ENCODE data around the gene POC1B.

The POC1B gene

DNA sequence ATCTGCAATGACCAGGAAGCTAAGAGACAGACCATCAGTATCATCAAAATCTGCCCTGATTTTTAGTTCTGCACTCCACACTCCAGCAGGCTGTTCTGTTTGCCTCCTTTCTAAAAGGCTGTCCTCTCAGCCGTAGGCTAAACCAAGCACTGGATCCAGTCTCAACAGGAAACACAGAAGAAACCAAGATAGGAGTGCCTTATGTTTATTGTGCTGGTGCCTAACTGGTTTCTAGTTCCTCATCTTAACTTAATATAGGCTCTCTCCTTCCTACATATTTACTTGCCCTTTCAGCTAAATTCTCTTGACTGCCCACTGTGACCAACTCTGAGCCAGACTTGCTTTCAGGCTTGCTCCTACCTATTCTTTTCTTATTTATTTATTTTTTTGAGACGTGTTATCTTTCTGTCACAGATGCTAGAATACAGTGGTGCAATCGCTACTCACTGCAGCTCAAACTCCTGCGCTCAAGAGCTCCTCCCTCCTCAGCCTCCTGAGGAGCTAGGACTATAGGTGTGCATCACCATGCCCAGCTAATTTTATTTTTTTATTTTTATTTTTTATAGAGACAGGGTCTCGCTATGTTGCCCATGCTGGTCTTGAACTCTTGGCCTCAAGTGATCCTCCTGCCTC, 32.1 kb downstream of the POC1B start:
- Histone ChIP-seq H3K9me3 (ENCODE audit: control insufficient read depth, low read length) (no peaks in the 10 kb centered on the region), H3K79me2 (peaks cover 6% of the 10 kb centered on the region), H3K4me1 (no peaks in the 10 kb centered on the region), H3K4me2 (ENCODE audit: low read length) (no peak overlapping the region), H3K27ac (no peak overlapping the region), H3K9ac (no peak overlapping the region), H3K27me3 (ENCODE audit: control insufficient read depth, insufficient read depth, low read length) (no peaks in the 10 kb centered on the region), H3K36me3 (ENCODE audit: control insufficient read depth, insufficient read depth, low read length) (no peaks in the 10 kb centered on the region), H2AFZ (no peak overlapping the region), H3K4me3 (ENCODE audit: low read depth, low read length) (no peak overlapping the region)
- TF ChIP-seq, protein P1, sequence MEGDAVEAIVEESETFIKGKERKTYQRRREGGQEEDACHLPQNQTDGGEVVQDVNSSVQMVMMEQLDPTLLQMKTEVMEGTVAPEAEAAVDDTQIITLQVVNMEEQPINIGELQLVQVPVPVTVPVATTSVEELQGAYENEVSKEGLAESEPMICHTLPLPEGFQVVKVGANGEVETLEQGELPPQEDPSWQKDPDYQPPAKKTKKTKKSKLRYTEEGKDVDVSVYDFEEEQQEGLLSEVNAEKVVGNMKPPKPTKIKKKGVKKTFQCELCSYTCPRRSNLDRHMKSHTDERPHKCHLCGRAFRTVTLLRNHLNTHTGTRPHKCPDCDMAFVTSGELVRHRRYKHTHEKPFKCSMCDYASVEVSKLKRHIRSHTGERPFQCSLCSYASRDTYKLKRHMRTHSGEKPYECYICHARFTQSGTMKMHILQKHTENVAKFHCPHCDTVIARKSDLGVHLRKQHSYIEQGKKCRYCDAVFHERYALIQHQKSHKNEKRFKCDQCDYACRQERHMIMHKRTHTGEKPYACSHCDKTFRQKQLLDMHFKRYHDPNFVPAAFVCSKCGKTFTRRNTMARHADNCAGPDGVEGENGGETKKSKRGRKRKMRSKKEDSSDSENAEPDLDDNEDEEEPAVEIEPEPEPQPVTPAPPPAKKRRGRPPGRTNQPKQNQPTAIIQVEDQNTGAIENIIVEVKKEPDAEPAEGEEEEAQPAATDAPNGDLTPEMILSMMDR (IDR thresholded peaks at IDR 0.05): no peak

DNA sequence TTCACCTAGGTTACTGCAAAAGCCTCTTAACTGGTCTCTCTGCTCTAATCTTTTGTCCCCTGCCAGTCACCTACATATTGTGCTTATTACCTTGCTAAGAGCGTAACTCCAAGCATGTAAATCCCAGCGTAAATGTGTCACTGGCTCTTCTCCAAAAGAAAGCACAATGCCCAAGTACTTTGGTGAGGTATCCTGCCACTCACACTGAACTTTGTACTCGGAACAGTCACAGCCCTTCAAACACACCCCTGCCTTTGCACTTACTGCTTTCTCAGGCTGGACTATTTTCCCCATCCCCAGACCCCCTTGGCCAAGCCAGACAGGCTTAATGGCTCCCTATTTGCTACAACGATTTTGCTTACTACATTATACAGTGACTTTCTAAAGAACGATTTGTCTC, 33.0 kb downstream of the POC1B start:
- Histone ChIP-seq H3K9ac (no peak overlapping the region), H3K79me2 (peaks cover 3% of the 10 kb centered on the region), H3K4me2 (ENCODE audit: low read length) (no peak overlapping the region), H3K4me1 (no peaks in the 10 kb centered on the region), H3K9me3 (ENCODE audit: control insufficient read depth, low read length) (no peaks in the 10 kb centered on the region), H3K4me3 (ENCODE audit: low read depth, low read length) (no peak overlapping the region), H3K27me3 (ENCODE audit: control insufficient read depth, insufficient read depth, low read length) (no peaks in the 10 kb centered on the region), H3K36me3 (ENCODE audit: control insufficient read depth, insufficient read depth, low read length) (no peaks in the 10 kb centered on the region), H2AFZ (no peak overlapping the region), H3K27ac (no peak overlapping the region)
- TF ChIP-seq, protein P1 (IDR thresholded peaks at IDR 0.05): no peak

DNA sequence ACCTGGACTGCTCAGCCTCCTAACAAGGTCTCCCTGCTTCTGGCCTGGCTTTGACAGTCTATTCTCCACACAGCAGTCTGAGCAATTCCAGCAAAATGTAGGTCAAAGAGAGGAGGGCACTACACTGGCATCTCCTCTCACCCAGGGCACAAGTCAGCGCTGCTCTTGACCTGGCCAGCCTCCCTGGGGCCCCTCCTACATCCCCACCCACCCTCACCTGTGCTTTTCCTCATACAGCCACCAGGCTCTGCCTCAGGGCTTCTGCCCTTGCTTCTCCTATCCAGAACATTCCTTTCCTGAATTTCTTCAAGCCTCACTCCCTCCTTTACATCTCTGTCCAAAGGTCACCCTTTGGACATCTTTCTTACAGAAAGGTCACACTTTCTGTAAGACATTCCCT, 34.9 kb downstream of the POC1B start:
- TF ChIP-seq, protein P1 (IDR thresholded peaks at IDR 0.05): no peak
- no peak overlapping the region for H3K4me3 ChIP-seq (ENCODE audit: low read depth, low read length)
- H3K79me2 ChIP-seq: peaks cover 3% of the 10 kb centered on the region
- H3K4me1 ChIP-seq: no peaks in the 10 kb centered on the region
- no peak overlapping the region for H2AFZ ChIP-seq
- H3K9ac ChIP-seq: no peak overlapping the region
- H3K27me3 ChIP-seq (ENCODE audit: control insufficient read depth, insufficient read depth, low read length): no peaks in the 10 kb centered on the region
- H3K27ac ChIP-seq: no peak overlapping the region
- H3K4me2 ChIP-seq (ENCODE audit: low read length): no peak overlapping the region
- no peaks in the 10 kb centered on the region for H3K36me3 ChIP-seq (ENCODE audit: control insufficient read depth, insufficient read depth, low read length)
- no peaks in the 10 kb centered on the region for H3K9me3 ChIP-seq (ENCODE audit: control insufficient read depth, low read length)

DNA sequence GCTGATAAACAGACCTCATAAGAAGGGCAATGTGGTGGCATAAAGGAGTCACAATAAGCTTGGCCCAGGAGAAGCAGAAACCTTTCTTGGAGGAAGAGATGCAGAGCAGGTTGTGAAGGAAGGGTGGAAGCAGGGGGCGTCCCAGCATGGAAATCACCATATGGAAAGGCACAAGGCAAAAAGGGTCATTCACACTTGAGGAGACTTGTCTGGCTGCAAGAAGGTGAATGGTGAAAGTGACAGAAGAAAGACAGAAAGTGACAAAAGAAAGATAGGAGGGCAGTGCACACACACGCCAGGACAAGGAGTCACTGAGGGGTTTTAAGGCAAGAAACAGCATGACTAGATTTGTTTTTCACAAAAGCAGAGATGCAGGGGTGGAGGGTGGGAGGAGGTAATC, 39.6 kb downstream of the POC1B start:
- no peaks in the 10 kb centered on the region for H3K4me1 ChIP-seq
- no peak overlapping the region for H2AFZ ChIP-seq
- H3K4me2 ChIP-seq (ENCODE audit: low read length): no peak overlapping the region
- H3K9ac ChIP-seq: no peak overlapping the region
- no peaks in the 10 kb centered on the region for H3K36me3 ChIP-seq (ENCODE audit: control insufficient read depth, insufficient read depth, low read length)
- TF ChIP-seq, protein P1 (IDR thresholded peaks at IDR 0.05): no peak
- H3K9me3 ChIP-seq (ENCODE audit: control insufficient read depth, low read length): no peaks in the 10 kb centered on the region
- no peaks in the 10 kb centered on the region for H3K79me2 ChIP-seq
- H3K27me3 ChIP-seq (ENCODE audit: control insufficient read depth, insufficient read depth, low read length): no peaks in the 10 kb centered on the region
- no peak overlapping the region for H3K27ac ChIP-seq
- no peak overlapping the region for H3K4me3 ChIP-seq (ENCODE audit: low read depth, low read length)

- H3K9me3 ChIP-seq (ENCODE audit: control insufficient read depth, low read length): no peaks in the 10 kb centered on the region
- no peaks in the 10 kb centered on the region for H3K36me3 ChIP-seq (ENCODE audit: control insufficient read depth, insufficient read depth, low read length)
- H3K4me3 ChIP-seq (ENCODE audit: low read depth, low read length): no peak overlapping the region
- no peak overlapping the region for H2AFZ ChIP-seq
- no peaks in the 10 kb centered on the region for H3K4me1 ChIP-seq
- TF ChIP-seq, protein P1 (IDR thresholded peaks at IDR 0.05): no peak
- H3K9ac ChIP-seq: no peak overlapping the region
- H3K4me2 ChIP-seq (ENCODE audit: low read length): no peak overlapping the region
- no peaks in the 10 kb centered on the region for H3K27me3 ChIP-seq (ENCODE audit: control insufficient read depth, insufficient read depth, low read length)
- H3K79me2 ChIP-seq: no peaks in the 10 kb centered on the region
- H3K27ac ChIP-seq: no peak overlapping the region
These were observed 41.4 kb downstream of the POC1B start for GRCh38 chr12:89484470-89484869.
